HG02943 (cell line): ENCODE measurements around the gene CAV1.

ENCODE experiments used
- ATAC-seq: cut with Tn5 transposase; IDR thresholded peaks from one replicate; pipeline ENCODE4 v1.9.1; 2021; ENCODE audit warnings: mild to moderate bottlenecking, low read depth, moderate library complexity; ENCODE audit not compliant: unreplicated experiment

CAV1 gene

GRCh38 chr7:116502201-116503096 is 22.4 kb upstream of the CAV1 start:
- ATAC-seq = no peak

GRCh38 chr7:116503835-116504234 is 21.0 kb upstream of the CAV1 start:
- ATAC-seq = no peak

GRCh38 chr7:116505278-116505677 is 19.6 kb upstream of the CAV1 start:
- ATAC-seq = no peak

GRCh38 chr7:116505823-116506222 is 19.0 kb upstream of the CAV1 start:
- ATAC-seq = no peak

GRCh38 chr7:116509982-116510579 is 14.8 kb upstream of the CAV1 start:
- ATAC-seq = no peak

- no peak for ATAC-seq
These were observed 14.0 kb upstream of the CAV1 start for GRCh38 chr7:116510795-116511194.

GRCh38 chr7:116511552-116512519 is 13.0 kb upstream of the CAV1 start:
- ATAC-seq = peak; percentile 100

- ATAC-seq = no peak
These were observed 12.2 kb upstream of the CAV1 start for GRCh38 chr7:116512520-116513188.

- no peak for ATAC-seq
These were observed 9.3 kb upstream of the CAV1 start for GRCh38 chr7:116515584-116515983.

GRCh38 chr7:116516324-116516723 is 8.5 kb upstream of the CAV1 start:
- no peak for ATAC-seq

- ATAC-seq = no peak
These were observed 7.2 kb upstream of the CAV1 start for GRCh38 chr7:116517626-116518025.

- no peak for ATAC-seq
These were observed 5.9 kb upstream of the CAV1 start for GRCh38 chr7:116518961-116519360.

GRCh38 chr7:116521046-116521664 is 3.7 kb upstream of the CAV1 start:
- ATAC-seq = no peak

- ATAC-seq = no peak
These were observed 2.6 kb upstream of the CAV1 start for GRCh38 chr7:116522247-116522646.

- ATAC-seq = no peak
These were observed 621 bp upstream of the CAV1 start for GRCh38 chr7:116524221-116524608.

GRCh38 chr7:116525298-116525912 is 569 bp downstream of the CAV1 start:
- no peak for ATAC-seq

GRCh38 chr7:116525913-116526861 is 1.4 kb downstream of the CAV1 start:
- ATAC-seq = peak; percentile 93

- no peak for ATAC-seq
These were observed 2.1 kb downstream of the CAV1 start for GRCh38 chr7:116526897-116527296.
